HepG2 (cell line): ENCODE data around the gene ZKSCAN3. TPM values are rescaled to one million over a fixed set of nuclear protein-coding genes. Genes with fewer than 3 reads are reported as not detected.

Experiments used
- ARNT ChIP-seq: fragments of 450-650 bp; IDR thresholded peaks from 2 replicates; pipeline ENCODE4 v1.6.1; 2017
- ASH2L ChIP-seq: fragments of 300-600, 200-600 bp; sonication (generic); IDR thresholded peaks from 2 replicates; pipeline ENCODE4 v1.7.0; 2017; ENCODE audit warnings: low read depth, mild to moderate bottlenecking, moderate library complexity, mixed read lengths, low read length; ENCODE audit not compliant: insufficient read length
- EZH2 ChIP-seq: conservative IDR thresholded peaks from 2 replicates; pipeline ENCODE4 v1.6.1; 2012; ENCODE audit warnings: mild to moderate bottlenecking, low read depth, low read length, moderate library complexity
- JDP2 ChIP-seq: sonication (generic); formaldehyde crosslinking; IDR thresholded peaks from 2 replicates; pipeline ENCODE4 v1.8.1; 2022; ENCODE audit warnings: missing genetic modification reagents, borderline replicate concordance
- MTF2 ChIP-seq: sonication (generic); formaldehyde crosslinking; IDR thresholded peaks from 2 replicates; pipeline ENCODE4 v1.5.0; 2020; ENCODE audit warnings: missing genetic modification reagents, borderline replicate concordance
- NRL ChIP-seq: sonication (generic); formaldehyde crosslinking; IDR thresholded peaks from 2 replicates; pipeline ENCODE4 v1.5.0; 2020; ENCODE audit warnings: missing genetic modification reagents, mild to moderate bottlenecking, moderate library complexity, borderline replicate concordance
- SOX5 ChIP-seq: IDR thresholded peaks from 2 replicates; pipeline ENCODE4 v1.6.1; 2016; ENCODE audit warnings: borderline replicate concordance
- ZFP36L1 ChIP-seq: sonication (generic); formaldehyde crosslinking; IDR thresholded peaks from 2 replicates; pipeline ENCODE4 v1.8.0; 2022; ENCODE audit warnings: mild to moderate bottlenecking, missing genetic modification reagents, moderate library complexity
- ZNF251 ChIP-seq: sonication (generic); formaldehyde crosslinking; IDR thresholded peaks from 2 replicates; pipeline ENCODE4 v1.9.0; 2021; ENCODE audit warnings: mild to moderate bottlenecking, missing genetic modification reagents
- ZNF816 ChIP-seq: sonication (generic); formaldehyde crosslinking; IDR thresholded peaks from 2 replicates; pipeline ENCODE4 v1.8.0; 2022; ENCODE audit warnings: missing genetic modification reagents, mild to moderate bottlenecking, borderline replicate concordance
- ZSCAN22 ChIP-seq: sonication (generic); formaldehyde crosslinking; IDR thresholded peaks from 2 replicates; pipeline ENCODE4 v1.4.0; 2020; ENCODE audit warnings: mild to moderate bottlenecking, missing genetic modification reagents
- ZSCAN29 ChIP-seq: sonication (generic); formaldehyde crosslinking; conservative IDR thresholded peaks from 2 replicates; pipeline ENCODE4 v1.4.0; 2020; ENCODE audit warnings: mild to moderate bottlenecking, missing genetic modification reagents
- polyA plus RNA-seq, 8 experiments: library from polyadenylated mRNA; depleted of rRNA in 3 of 8; stranded (reverse) in 7 of 8; unstranded in 1 of 8; fragments of >200 nt; fragmentation: Illumina TruSeq in 4 of 8; extraction: Trizol in 4 of 8; gene quantifications; 2 replicates each; pipeline versions ENCODE4 v1.2.1 to v1.2.3, GENCODE V29; 2011 to 2016; ENCODE audit warnings: low read depth in 4 of 8, missing spikeins in 1 of 8, mixed read lengths in 1 of 8; ENCODE audit not compliant: insufficient read depth in 1 of 8
- total RNA-seq, 5 experiments: library from RNA; depleted of rRNA; stranded (reverse); fragments of >200 nt; fragmentation: Illumina TruSeq; extraction: Trizol; gene quantifications; 2 replicates each; pipeline ENCODE4 v1.2.3, GENCODE V29; 2016; ENCODE audit warnings: low read depth in 1 of 5
- TF ChIP-seq, protein P1 (sequence below): sonication (generic); formaldehyde crosslinking; conservative IDR thresholded peaks from 2 replicates; pipeline ENCODE4 v1.4.0; 2020; ENCODE audit warnings: mild to moderate bottlenecking, missing genetic modification reagents, moderate library complexity
- TF ChIP-seq, protein P2 (sequence below): IDR thresholded peaks from 2 replicates; pipeline ENCODE4 v1.6.1; 2016
- TF ChIP-seq, protein P3 (sequence below): sonication (generic); formaldehyde crosslinking; IDR thresholded peaks from 2 replicates; pipeline ENCODE4 v1.9.0; 2021; ENCODE audit warnings: missing genetic modification reagents, borderline replicate concordance
- TF ChIP-seq, protein P4 (sequence below): sonication (generic); formaldehyde crosslinking; IDR thresholded peaks from 2 replicates; pipeline ENCODE4 v1.8.0; 2022; ENCODE audit warnings: missing genetic modification reagents, low read depth, mild to moderate bottlenecking, borderline replicate concordance
- TF ChIP-seq, protein P5 (sequence below): IDR thresholded peaks from 2 replicates; pipeline ENCODE4 v1.6.1; 2016; ENCODE audit warnings: missing genetic modification reagents, missing compliant biosample characterization
- TF ChIP-seq, protein P6 (sequence below): IDR thresholded peaks from 2 replicates; pipeline ENCODE4 v1.6.1; 2012; ENCODE audit warnings: inconsistent platforms
- TF ChIP-seq, protein P7 (sequence below): sonication (generic); formaldehyde crosslinking; IDR thresholded peaks from 2 replicates; pipeline ENCODE4 v1.4.0; 2020; ENCODE audit warnings: missing genetic modification reagents

ZKSCAN3 gene
- total and polyA plus RNA-seq, 2 of the 13 experiments (the other 11 are each of a cell fraction or from before 2014, with no cell fraction given): 3.3 to 7.4 TPM

DNA sequence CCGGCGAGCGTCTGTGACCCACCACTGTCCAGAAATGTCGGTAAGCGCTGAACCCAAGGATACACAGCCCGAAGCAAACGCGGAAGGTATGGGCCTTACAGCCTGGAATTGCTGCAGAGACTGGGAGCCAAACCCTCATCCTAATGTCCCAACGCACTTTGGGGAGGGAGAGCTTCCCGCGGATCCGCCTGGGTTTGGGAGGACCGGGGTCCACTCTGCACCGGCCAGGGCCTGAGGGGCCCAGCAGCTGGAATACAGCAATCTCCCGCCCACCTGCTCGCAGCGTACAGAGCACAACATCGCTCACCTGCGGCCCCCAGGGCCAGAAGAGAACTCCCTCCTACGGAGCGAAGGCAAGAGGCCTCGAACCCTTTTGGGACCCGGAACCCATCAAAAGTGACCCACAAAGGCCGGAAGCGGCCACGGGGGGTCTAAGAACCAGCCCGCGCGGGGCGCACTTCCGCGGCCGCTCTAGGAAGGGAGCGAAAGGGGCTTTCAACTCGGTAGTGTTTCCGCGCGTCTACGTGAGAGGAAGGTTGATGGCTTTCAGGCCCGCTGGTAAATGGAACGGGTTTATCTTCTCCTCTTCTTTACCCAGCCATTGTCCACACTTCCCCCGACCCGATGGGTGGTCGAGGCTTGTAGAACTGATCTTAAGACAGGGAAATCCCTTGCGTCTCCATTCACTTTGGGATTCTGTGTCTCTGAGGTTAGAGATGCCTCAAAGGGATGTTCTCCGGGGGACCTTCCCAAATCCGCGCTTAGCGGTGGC is 49.8 kb downstream of the ZKSCAN3 start, which contains the start of gene ZSCAN12 (continued):
- TF ChIP-seq, protein P1, sequence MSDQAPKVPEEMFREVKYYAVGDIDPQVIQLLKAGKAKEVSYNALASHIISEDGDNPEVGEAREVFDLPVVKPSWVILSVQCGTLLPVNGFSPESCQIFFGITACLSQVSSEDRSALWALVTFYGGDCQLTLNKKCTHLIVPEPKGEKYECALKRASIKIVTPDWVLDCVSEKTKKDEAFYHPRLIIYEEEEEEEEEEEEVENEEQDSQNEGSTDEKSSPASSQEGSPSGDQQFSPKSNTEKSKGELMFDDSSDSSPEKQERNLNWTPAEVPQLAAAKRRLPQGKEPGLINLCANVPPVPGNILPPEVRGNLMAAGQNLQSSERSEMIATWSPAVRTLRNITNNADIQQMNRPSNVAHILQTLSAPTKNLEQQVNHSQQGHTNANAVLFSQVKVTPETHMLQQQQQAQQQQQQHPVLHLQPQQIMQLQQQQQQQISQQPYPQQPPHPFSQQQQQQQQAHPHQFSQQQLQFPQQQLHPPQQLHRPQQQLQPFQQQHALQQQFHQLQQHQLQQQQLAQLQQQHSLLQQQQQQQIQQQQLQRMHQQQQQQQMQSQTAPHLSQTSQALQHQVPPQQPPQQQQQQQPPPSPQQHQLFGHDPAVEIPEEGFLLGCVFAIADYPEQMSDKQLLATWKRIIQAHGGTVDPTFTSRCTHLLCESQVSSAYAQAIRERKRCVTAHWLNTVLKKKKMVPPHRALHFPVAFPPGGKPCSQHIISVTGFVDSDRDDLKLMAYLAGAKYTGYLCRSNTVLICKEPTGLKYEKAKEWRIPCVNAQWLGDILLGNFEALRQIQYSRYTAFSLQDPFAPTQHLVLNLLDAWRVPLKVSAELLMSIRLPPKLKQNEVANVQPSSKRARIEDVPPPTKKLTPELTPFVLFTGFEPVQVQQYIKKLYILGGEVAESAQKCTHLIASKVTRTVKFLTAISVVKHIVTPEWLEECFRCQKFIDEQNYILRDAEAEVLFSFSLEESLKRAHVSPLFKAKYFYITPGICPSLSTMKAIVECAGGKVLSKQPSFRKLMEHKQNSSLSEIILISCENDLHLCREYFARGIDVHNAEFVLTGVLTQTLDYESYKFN (CRISPR knock-in tag): peak; percentile 65
- peak; percentile 93 for TF ChIP-seq ZSCAN29 (CRISPR knock-in tag)
- TF ChIP-seq, protein P2, sequence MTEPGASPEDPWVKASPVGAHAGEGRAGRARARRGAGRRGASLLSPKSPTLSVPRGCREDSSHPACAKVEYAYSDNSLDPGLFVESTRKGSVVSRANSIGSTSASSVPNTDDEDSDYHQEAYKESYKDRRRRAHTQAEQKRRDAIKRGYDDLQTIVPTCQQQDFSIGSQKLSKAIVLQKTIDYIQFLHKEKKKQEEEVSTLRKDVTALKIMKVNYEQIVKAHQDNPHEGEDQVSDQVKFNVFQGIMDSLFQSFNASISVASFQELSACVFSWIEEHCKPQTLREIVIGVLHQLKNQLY (CRISPR knock-in tag): 0 out of 2 replicates have a peak, but pooled peaks have one; percentile 32
- TF ChIP-seq, protein P3, sequence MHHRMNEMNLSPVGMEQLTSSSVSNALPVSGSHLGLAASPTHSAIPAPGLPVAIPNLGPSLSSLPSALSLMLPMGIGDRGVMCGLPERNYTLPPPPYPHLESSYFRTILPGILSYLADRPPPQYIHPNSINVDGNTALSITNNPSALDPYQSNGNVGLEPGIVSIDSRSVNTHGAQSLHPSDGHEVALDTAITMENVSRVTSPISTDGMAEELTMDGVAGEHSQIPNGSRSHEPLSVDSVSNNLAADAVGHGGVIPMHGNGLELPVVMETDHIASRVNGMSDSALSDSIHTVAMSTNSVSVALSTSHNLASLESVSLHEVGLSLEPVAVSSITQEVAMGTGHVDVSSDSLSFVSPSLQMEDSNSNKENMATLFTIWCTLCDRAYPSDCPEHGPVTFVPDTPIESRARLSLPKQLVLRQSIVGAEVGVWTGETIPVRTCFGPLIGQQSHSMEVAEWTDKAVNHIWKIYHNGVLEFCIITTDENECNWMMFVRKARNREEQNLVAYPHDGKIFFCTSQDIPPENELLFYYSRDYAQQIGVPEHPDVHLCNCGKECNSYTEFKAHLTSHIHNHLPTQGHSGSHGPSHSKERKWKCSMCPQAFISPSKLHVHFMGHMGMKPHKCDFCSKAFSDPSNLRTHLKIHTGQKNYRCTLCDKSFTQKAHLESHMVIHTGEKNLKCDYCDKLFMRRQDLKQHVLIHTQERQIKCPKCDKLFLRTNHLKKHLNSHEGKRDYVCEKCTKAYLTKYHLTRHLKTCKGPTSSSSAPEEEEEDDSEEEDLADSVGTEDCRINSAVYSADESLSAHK (CRISPR knock-in tag): no peak
- TF ChIP-seq ZNF251 (CRISPR knock-in tag): no peak
- TF ChIP-seq, protein P4, sequence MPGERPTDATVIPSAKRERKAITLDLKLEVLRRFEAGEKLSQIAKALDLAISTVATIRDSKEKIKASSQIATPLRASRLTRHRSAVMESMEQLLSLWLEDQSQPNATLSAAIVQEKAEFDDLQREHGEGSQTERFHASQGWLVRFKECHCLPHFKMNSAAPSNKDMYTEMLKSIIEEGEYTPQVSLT (CRISPR knock-in tag): peak; percentile 95; the same call in 1 of the 2 replicates
- peak; percentile 93 for TF ChIP-seq MTF2 (CRISPR knock-in tag)
- TF ChIP-seq ZNF816: no peak
- no peak for TF ChIP-seq ZSCAN22 (CRISPR knock-in tag)
- TF ChIP-seq NRL (CRISPR knock-in tag): peak; percentile 96
- no peak for TF ChIP-seq JDP2 (CRISPR knock-in tag)
- TF ChIP-seq SOX5 (CRISPR knock-in tag): peak; percentile 68
- TF ChIP-seq ARNT: no peak
- TF ChIP-seq EZH2: no peak
- TF ChIP-seq, protein P5, sequence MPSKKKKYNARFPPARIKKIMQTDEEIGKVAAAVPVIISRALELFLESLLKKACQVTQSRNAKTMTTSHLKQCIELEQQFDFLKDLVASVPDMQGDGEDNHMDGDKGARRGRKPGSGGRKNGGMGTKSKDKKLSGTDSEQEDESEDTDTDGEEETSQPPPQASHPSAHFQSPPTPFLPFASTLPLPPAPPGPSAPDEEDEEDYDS (CRISPR knock-in tag): peak; percentile 69
- peak; percentile 66; the same call in 1 of the 2 replicates for TF ChIP-seq ZFP36L1 (CRISPR knock-in tag)
- TF ChIP-seq ASH2L: peak; percentile 98
- TF ChIP-seq, protein P6, sequence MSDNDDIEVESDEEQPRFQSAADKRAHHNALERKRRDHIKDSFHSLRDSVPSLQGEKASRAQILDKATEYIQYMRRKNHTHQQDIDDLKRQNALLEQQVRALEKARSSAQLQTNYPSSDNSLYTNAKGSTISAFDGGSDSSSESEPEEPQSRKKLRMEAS: peak; percentile 87
- TF ChIP-seq, protein P7, sequence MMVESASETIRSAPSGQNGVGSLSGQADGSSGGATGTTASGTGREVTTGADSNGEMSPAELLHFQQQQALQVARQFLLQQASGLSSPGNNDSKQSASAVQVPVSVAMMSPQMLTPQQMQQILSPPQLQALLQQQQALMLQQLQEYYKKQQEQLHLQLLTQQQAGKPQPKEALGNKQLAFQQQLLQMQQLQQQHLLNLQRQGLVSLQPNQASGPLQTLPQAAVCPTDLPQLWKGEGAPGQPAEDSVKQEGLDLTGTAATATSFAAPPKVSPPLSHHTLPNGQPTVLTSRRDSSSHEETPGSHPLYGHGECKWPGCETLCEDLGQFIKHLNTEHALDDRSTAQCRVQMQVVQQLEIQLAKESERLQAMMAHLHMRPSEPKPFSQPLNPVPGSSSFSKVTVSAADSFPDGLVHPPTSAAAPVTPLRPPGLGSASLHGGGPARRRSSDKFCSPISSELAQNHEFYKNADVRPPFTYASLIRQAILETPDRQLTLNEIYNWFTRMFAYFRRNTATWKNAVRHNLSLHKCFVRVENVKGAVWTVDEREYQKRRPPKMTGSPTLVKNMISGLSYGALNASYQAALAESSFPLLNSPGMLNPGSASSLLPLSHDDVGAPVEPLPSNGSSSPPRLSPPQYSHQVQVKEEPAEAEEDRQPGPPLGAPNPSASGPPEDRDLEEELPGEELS (CRISPR knock-in tag): peak; percentile 39; the same call in 1 of the 2 replicates
